Measurements from ENCODE around the gene CFAP97D1.

CFAP97D1 gene

DNA sequence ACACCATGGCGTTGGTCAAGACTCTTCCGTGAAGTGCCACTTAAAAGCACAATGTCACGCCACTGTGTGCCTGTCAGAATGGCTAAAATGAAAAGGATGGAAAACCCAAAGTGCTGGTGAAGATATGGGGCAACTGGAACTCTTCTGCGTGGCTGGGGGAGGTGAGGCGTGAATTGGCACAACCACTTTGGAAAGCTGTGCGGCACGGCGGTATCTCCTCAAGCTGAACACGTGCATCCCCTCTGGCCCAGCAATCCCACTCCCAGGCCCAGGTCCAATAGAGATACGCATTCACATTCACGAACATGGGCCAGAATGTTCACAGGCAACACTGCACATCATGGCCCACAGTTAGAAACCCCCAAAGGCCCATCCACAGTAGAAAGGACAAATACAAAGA lies 10.4 kb upstream of the CFAP97D1 start:
- Histone ChIP-seq H3K4me3 (ENCODE audit: control insufficient read depth in 1 of 7, extremely low read depth in 1 of 7, insufficient read depth in 4 of 7, low read depth in 2 of 7, low read length in 6 of 7) (no peak overlapping the region), H3K4me1 (ENCODE audit: control extremely low read depth in 1 of 4, control insufficient read depth in 4 of 4, insufficient read depth in 4 of 4, low read length in 3 of 4) (peaks cover 22 to 79% (median 73%) of the 10 kb centered on the region in 4 experiments), H3K36me3 (ENCODE audit: control insufficient read depth in 4 of 4, insufficient read depth in 4 of 4, low read length in 3 of 4) (peaks cover 4 to 78% (median 30%) of the 10 kb centered on the region in 4 experiments), H3K27ac (ENCODE audit: insufficient read depth in 1 of 2, low read depth in 1 of 2, low read length in 2 of 2, poor library complexity in 1 of 2, severe bottlenecking in 2 of 2) (no peak overlapping the region), H3K27me3 (replicated peaks in 2 of 5; ENCODE audit: control insufficient read depth in 4 of 5, insufficient read depth in 5 of 5, low read length in 4 of 5) (no peaks in the 10 kb centered on the region), H3K9me3 (ENCODE audit: control extremely low read depth in 1 of 5, control insufficient read depth in 4 of 5, insufficient read depth in 2 of 5, low read depth in 1 of 5, low read length in 4 of 5) (no peaks in the 10 kb centered on the region)
- WGBS (ENCODE audit: insufficient coverage), result 98% methylated on average over 11 of the region's 11 CpGs
- ChIA-PET POLR2A (no interaction called here), CTCF (interaction anchor here (0.9 to 20.0 kb wide), 4 partner anchors 9 to 193 kb away, joined by 3 to 555 read pairs (median 14); no protein-coding TSS in a partner anchor)
- DNase-seq, result no peak

DNA sequence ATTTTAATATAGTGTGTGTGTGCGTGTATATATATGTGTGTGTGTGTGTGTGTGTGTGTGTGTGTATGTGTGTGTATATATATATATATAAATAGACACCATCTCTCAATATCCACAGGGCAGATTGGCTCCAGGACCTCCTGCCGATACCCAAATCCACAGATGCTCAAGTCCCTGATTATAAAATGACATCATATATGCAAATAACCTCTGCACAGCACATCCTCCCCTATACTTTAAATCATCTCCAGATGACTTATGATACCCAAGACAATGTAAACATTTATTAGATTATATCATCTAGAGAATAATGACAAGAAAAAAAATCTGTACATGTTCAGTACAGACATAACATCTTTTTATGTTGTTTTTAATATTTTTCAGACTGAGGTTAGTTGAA lies 9.3 kb upstream of the CFAP97D1 start:
- peaks cover 8 to 79% (median 28%) of the 10 kb centered on the region in 4 experiments for H3K36me3 ChIP-seq (ENCODE audit: control insufficient read depth in 4 of 4, insufficient read depth in 4 of 4, low read length in 3 of 4)
- H3K4me3 ChIP-seq (ENCODE audit: control insufficient read depth in 1 of 7, extremely low read depth in 1 of 7, insufficient read depth in 4 of 7, low read depth in 2 of 7, low read length in 6 of 7), result no peak overlapping the region
- CTCF ChIA-PET, result interaction anchor here (4.9 to 20.0 kb wide), 2 partner anchors 10 to 74 kb away, joined by 25 to 555 read pairs; no protein-coding TSS in a partner anchor
- POLR2A ChIA-PET, result no interaction called here
- peaks cover 24 to 89% (median 81%) of the 10 kb centered on the region in 4 experiments for H3K4me1 ChIP-seq (ENCODE audit: control extremely low read depth in 1 of 4, control insufficient read depth in 4 of 4, insufficient read depth in 4 of 4, low read length in 3 of 4)
- H3K27me3 ChIP-seq (replicated peaks in 2 of 5; ENCODE audit: control insufficient read depth in 4 of 5, insufficient read depth in 5 of 5, low read length in 4 of 5), result no peaks in the 10 kb centered on the region
- no peak overlapping the region for H3K27ac ChIP-seq (ENCODE audit: insufficient read depth in 1 of 2, low read depth in 1 of 2, low read length in 2 of 2, poor library complexity in 1 of 2, severe bottlenecking in 2 of 2)
- no peaks in the 10 kb centered on the region for H3K9me3 ChIP-seq (ENCODE audit: control extremely low read depth in 1 of 5, control insufficient read depth in 4 of 5, insufficient read depth in 2 of 5, low read depth in 1 of 5, low read length in 4 of 5)
- no peak for DNase-seq
- WGBS (ENCODE audit: insufficient coverage), result no CpG with 5 or more reads among the region's 2 CpGs

DNA sequence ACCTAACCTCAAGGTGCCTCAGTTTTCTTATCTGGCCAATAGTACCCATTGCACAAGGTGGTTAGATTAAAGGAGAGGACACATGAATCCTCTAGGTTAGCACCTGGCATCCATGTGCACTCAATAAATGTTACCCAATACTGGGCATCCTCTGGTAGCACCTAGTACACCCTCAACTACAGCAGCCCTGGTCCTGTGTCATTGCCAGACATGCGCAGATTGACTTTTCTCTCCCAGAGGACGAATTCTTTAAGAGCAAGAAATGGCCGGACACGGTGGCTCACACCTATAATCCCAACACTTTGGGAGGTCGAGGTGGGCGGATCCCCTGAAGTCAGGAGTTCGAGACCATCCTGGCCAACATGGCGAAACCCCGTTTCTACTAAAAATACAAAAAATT lies 8.8 kb upstream of the CFAP97D1 start:
- WGBS (ENCODE audit: insufficient coverage), result 100% methylated on average over 7 of the region's 9 CpGs
- Histone ChIP-seq H3K9me3 (ENCODE audit: control extremely low read depth in 1 of 5, control insufficient read depth in 4 of 5, insufficient read depth in 2 of 5, low read depth in 1 of 5, low read length in 4 of 5) (no peaks in the 10 kb centered on the region), H3K4me1 (ENCODE audit: control extremely low read depth in 1 of 4, control insufficient read depth in 4 of 4, insufficient read depth in 4 of 4, low read length in 3 of 4) (peaks cover 24 to 93% (median 85%) of the 10 kb centered on the region in 4 experiments), H3K27me3 (replicated peaks in 2 of 5; ENCODE audit: control insufficient read depth in 4 of 5, insufficient read depth in 5 of 5, low read length in 4 of 5) (no peaks in the 10 kb centered on the region), H3K36me3 (ENCODE audit: control insufficient read depth in 4 of 4, insufficient read depth in 4 of 4, low read length in 3 of 4) (peaks cover 8 to 78% (median 29%) of the 10 kb centered on the region in 4 experiments), H3K27ac (ENCODE audit: insufficient read depth in 1 of 2, low read depth in 1 of 2, low read length in 2 of 2, poor library complexity in 1 of 2, severe bottlenecking in 2 of 2) (no peak overlapping the region), H3K4me3 (ENCODE audit: control insufficient read depth in 1 of 7, extremely low read depth in 1 of 7, insufficient read depth in 4 of 7, low read depth in 2 of 7, low read length in 6 of 7) (no peak overlapping the region)
- POLR2A ChIA-PET, result no interaction called here
- DNase-seq, result no peak
- CTCF ChIA-PET, result interaction anchor here (4.9 kb wide), 1 partner anchor 10 kb away, joined by 25 read pairs; no protein-coding TSS in a partner anchor

DNA sequence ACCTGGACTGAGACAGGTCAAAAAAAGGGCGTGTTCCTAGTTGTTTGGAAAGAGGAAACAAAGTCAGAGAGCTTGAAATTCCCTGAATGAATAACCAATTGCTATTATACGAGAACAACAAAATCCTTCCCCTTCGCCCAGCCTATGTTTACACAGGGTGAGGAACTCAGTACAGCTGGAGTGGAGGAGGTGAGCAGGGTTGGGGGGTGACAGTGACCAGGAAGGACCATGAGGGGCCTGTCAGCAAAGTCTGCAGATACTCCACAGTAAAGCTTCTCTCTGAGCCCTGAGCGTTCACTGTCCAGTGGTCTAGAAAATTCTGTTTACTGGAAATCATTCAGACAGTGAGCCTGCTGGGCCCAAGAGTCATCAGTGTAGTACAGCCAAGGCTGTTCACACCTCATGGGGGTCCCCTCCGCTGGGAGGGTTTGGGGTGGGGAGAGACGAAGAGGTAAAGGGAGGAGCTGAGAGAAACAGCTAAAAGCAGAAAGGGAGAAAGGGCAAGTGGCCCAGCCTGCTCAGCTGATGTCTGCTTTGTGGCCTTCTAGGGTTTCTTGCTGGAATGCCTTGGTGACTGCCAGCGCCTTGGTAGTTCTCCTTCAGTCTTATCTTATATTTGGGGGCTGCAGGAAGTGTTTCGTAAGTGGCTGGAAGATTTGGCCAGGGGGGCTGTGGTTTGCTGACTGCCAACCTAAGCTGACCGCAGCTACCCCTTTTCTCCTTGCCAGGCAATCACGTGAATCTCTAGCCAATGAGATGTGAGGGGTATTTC lies 7.2 kb upstream of the CFAP97D1 start:
- Histone ChIP-seq H3K9me3 (ENCODE audit: control extremely low read depth in 1 of 5, control insufficient read depth in 4 of 5, insufficient read depth in 2 of 5, low read depth in 1 of 5, low read length in 4 of 5) (no peaks in the 10 kb centered on the region), H3K27me3 (replicated peaks in 2 of 5; ENCODE audit: control insufficient read depth in 4 of 5, insufficient read depth in 5 of 5, low read length in 4 of 5) (no peaks in the 10 kb centered on the region), H3K36me3 (ENCODE audit: control insufficient read depth in 4 of 4, insufficient read depth in 4 of 4, low read length in 3 of 4) (peaks cover 8 to 72% (median 32%) of the 10 kb centered on the region in 4 experiments), H3K27ac (ENCODE audit: insufficient read depth in 1 of 2, low read depth in 1 of 2, low read length in 2 of 2, poor library complexity in 1 of 2, severe bottlenecking in 2 of 2) (peak overlapping the region; percentile 41 to 55), H3K4me3 (ENCODE audit: control insufficient read depth in 1 of 7, extremely low read depth in 1 of 7, insufficient read depth in 4 of 7, low read depth in 2 of 7, low read length in 6 of 7) (peak overlapping the region in 4 of 7 experiments; percentile 21 to 39 (median 28)), H3K4me1 (ENCODE audit: control extremely low read depth in 1 of 4, control insufficient read depth in 4 of 4, insufficient read depth in 4 of 4, low read length in 3 of 4) (peaks cover 18 to 91% (median 83%) of the 10 kb centered on the region in 4 experiments)
- ChIA-PET POLR2A (interaction anchor here (0.8 kb wide), 1 partner anchor 14 kb away, joined by 3 read pairs; no protein-coding TSS in a partner anchor), CTCF (interaction anchor here (0.7 to 4.9 kb wide), 7 partner anchors 9 to 197 kb away, joined by 3 to 25 read pairs (median 4); no protein-coding TSS in a partner anchor)
- 3% methylated on average over 4 of the region's 10 CpGs for WGBS (ENCODE audit: insufficient coverage)
- DNase-seq, result peak; percentile 96 to 99 (median 99)

DNA sequence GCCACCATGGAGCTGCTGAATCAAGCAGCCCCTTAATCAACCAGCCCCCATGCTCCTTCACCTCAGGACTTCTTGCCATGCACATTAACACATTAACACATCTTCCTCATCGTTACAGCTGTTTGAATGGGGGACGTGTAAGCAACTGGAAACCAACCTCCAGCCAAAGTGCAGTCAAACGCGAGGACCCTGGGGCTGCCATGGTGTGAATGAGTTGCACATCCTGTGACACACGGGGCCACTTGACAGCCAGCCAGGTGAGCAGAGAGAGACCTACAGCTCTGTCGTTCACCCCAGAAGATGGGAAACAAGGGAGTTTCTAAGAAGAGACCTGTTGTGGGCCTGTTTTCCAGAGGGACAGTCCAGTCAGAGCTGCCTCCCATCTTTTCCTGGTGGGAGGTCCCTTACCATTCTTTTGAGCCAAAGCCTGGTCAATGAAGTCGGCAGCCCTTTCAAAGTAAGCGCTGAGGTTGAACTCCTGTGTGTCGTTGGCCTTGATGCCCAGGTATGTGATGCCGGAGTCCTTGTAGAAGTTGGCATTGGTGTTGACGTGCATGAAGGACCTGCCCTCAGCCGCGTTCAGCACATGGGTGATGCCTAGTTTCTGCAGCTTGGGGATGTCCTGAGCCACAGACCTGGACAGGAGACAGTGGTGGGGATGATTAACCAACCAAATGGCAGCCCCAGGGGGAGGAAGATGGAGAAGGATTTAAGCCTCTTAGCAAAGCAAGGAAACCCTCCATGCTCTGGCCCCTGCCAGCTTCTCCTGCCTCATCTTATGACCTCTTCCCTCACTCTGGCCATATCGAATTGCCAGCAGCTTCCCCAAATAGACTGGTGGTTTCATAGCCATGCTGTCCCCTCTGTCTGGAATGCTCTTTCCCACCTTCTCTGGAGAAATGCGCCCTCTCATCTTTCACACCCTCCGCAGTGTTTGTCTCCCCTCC lies 5.7 kb upstream of the CFAP97D1 start:
- 93% methylated on average over 15 of the region's 16 CpGs for WGBS (ENCODE audit: insufficient coverage)
- CTCF ChIA-PET, result interaction anchor here (0.5 to 1.5 kb wide), 10 partner anchors 8 to 315 kb away, joined by 3 to 8 read pairs (median 3); partner anchors contain the start of gene CD300LG
- H3K4me3 ChIP-seq (ENCODE audit: control insufficient read depth in 1 of 7, extremely low read depth in 1 of 7, insufficient read depth in 4 of 7, low read depth in 2 of 7, low read length in 6 of 7), result no peak overlapping the region
- H3K27ac ChIP-seq (ENCODE audit: insufficient read depth in 1 of 2, low read depth in 1 of 2, low read length in 2 of 2, poor library complexity in 1 of 2, severe bottlenecking in 2 of 2), result no peak overlapping the region
- no peaks in the 10 kb centered on the region for H3K9me3 ChIP-seq (ENCODE audit: control extremely low read depth in 1 of 5, control insufficient read depth in 4 of 5, insufficient read depth in 2 of 5, low read depth in 1 of 5, low read length in 4 of 5)
- DNase-seq, result peak in 1 of 3 donors; percentile 26
- H3K36me3 ChIP-seq (ENCODE audit: control insufficient read depth in 4 of 4, insufficient read depth in 4 of 4, low read length in 3 of 4), result peaks cover 8 to 59% (median 25%) of the 10 kb centered on the region in 4 experiments
- POLR2A ChIA-PET, result interaction anchor here (0.7 kb wide), 1 partner anchor 14 kb away, joined by 3 read pairs; no protein-coding TSS in a partner anchor
- H3K4me1 ChIP-seq (ENCODE audit: control extremely low read depth in 1 of 4, control insufficient read depth in 4 of 4, insufficient read depth in 4 of 4, low read length in 3 of 4), result peaks cover 18 to 85% (median 77%) of the 10 kb centered on the region in 4 experiments
- H3K27me3 ChIP-seq (replicated peaks in 2 of 5; ENCODE audit: control insufficient read depth in 4 of 5, insufficient read depth in 5 of 5, low read length in 4 of 5), result no peaks in the 10 kb centered on the region

DNA sequence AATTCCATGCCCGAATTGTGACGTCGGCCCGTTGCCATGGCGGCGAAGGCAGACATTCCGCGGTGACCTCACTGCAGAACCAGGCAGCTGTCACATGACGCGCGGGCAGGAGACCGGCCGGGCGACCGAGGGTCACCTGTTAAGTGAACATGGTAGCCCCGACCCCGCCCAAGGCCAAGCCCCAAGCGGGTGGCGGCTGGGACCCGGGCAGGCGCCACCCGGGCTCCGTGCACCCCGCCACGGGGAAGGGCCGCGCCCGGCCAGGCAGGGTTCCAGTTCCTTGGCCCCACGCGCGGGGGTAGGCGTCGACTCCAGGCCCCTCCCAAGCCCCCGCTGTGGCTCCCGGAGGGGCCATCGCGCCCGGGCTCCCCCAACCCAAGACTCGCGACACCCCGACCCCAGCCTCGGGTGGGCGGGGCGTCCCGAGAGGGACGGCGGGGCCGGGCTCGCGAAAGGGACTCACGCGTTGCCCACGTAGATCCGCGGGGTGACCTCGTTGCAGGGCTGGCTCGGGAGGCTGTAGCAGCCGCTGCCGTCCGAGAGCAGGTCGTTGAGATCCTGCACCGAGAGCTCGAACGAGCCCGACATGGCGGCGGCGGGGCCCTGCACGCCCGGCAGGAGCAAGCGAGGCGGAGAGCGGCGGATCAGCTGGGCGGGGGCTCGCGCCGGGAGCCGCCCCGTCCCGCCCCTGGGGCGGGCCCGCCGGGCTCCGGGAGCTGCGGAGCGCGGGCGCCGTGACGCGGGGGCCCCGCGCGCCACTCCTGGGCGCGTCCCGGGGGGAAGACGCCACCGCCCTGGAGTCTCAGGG lies 1.7 kb upstream of the CFAP97D1 start, which contains the start of gene DUSP3:
Gene DUSP3 (minus strand): TSS at position 641 of the 808 bp plus-strand sequence. CDS start 53 bp downstream, at position 588.
- POLR2A ChIA-PET, result no interaction called here
- CTCF ChIA-PET, result interaction anchor here (0.7 to 0.9 kb wide), 2 partner anchors 26 to 82 kb away, joined by 3 to 4 read pairs; no protein-coding TSS in a partner anchor

More for the DNA sequence above, 1.7 kb upstream of the CFAP97D1 start, which contains the start of gene DUSP3:
- under 1% methylated on average over 91 of the region's 100 CpGs for WGBS (ENCODE audit: insufficient coverage)
- Histone ChIP-seq H3K4me3 (ENCODE audit: control insufficient read depth in 1 of 7, extremely low read depth in 1 of 7, insufficient read depth in 4 of 7, low read depth in 2 of 7, low read length in 6 of 7) (peak within 1 kb of the TSS; percentile 52 to 90 (median 79)), H3K4me1 (ENCODE audit: control extremely low read depth in 1 of 4, control insufficient read depth in 4 of 4, insufficient read depth in 4 of 4, low read length in 3 of 4) (peaks cover 7 to 89% (median 58%) of the 10 kb centered on the region in 4 experiments), H3K9me3 (ENCODE audit: control extremely low read depth in 1 of 5, control insufficient read depth in 4 of 5, insufficient read depth in 2 of 5, low read depth in 1 of 5, low read length in 4 of 5) (no peaks in the 10 kb centered on the region), H3K27ac (ENCODE audit: insufficient read depth in 1 of 2, low read depth in 1 of 2, low read length in 2 of 2, poor library complexity in 1 of 2, severe bottlenecking in 2 of 2) (peak within 1 kb of the TSS; percentile 68 to 87), H3K36me3 (ENCODE audit: control insufficient read depth in 4 of 4, insufficient read depth in 4 of 4, low read length in 3 of 4) (peaks cover 5 to 31% (median 11%) of the 10 kb centered on the region in 4 experiments), H3K27me3 (replicated peaks in 2 of 5; ENCODE audit: control insufficient read depth in 4 of 5, insufficient read depth in 5 of 5, low read length in 4 of 5) (no peaks in the 10 kb centered on the region)
- DNase-seq, result peak; percentile 66 to 80 (median 70)

All from common myeloid progenitor, CD34-positive (primary cell).